Common myeloid progenitor, CD34-positive (primary cell): ENCODE data around the gene BTBD10.

ENCODE experiments used
- CTCF ChIA-PET: fragments of 350-600 bp; sonication (Branson Sonifier 250); formaldehyde crosslinking; loops from one replicate; lab custom pipeline; 2021; ENCODE audit warnings: antibody characterized with exemption; lab: Charles Lee
- POLR2A ChIA-PET: fragments of 350-600 bp; sonication (Branson Sonifier 250); formaldehyde crosslinking; loops from one replicate; lab custom pipeline; 2021; ENCODE audit warnings: antibody characterized with exemption; lab: Charles Lee
- DNase-seq, 3 donors: peaks; one replicate each; pipeline versions ENCODE4 v3.0.0 to v3.0.0-alpha.2; 2013
- H3K27ac ChIP-seq, 2 experiments: 1 replicate in 1 of 2; 2 replicates in 1 of 2; pipeline ENCODE4 v1.7.0; 2013; ENCODE audit warnings: inconsistent platforms in 2 of 2, low read length in 2 of 2, mild to moderate bottlenecking in 2 of 2, low read depth in 1 of 2, moderate library complexity in 1 of 2; ENCODE audit not compliant: severe bottlenecking in 2 of 2, insufficient read depth in 1 of 2, poor library complexity in 1 of 2
- H3K27me3 ChIP-seq, 5 experiments: replicated peaks in 2 of 5; 1 replicate in 3 of 5; 2 replicates in 2 of 5; pipeline versions ENCODE4 v1.6.1 to v1.7.0; 2013; ENCODE audit warnings: low read length in 4 of 5, mild to moderate bottlenecking in 2 of 5, moderate library complexity in 2 of 5, inconsistent platforms in 1 of 5; ENCODE audit not compliant: insufficient read depth in 5 of 5, control insufficient read depth in 4 of 5
- H3K36me3 ChIP-seq, 4 experiments: 1 replicate in 2 of 4; 2 replicates in 2 of 4; pipeline versions ENCODE4 v1.6.1 to v1.7.0; 2013; ENCODE audit warnings: low read length in 3 of 4, control low read depth in 1 of 4, mild to moderate bottlenecking in 1 of 4; ENCODE audit not compliant: control insufficient read depth in 4 of 4, insufficient read depth in 4 of 4
- H3K4me1 ChIP-seq, 4 experiments: 1 replicate in 3 of 4; 2 replicates in 1 of 4; pipeline versions ENCODE4 v1.6.1 to v1.7.1; 2013; ENCODE audit warnings: low read length in 3 of 4, mild to moderate bottlenecking in 3 of 4, control low read depth in 1 of 4, inconsistent platforms in 1 of 4, moderate library complexity in 1 of 4; ENCODE audit not compliant: control insufficient read depth in 4 of 4, insufficient read depth in 4 of 4; ENCODE audit errors: control extremely low read depth in 1 of 4
- H3K4me3 ChIP-seq, 7 experiments: 1 replicate in 4 of 7; 2 replicates in 3 of 7; pipeline versions ENCODE4 v1.5.1 to v1.7.0; 2013; ENCODE audit warnings: mild to moderate bottlenecking in 7 of 7, low read length in 6 of 7, moderate library complexity in 6 of 7, inconsistent platforms in 2 of 7, low read depth in 2 of 7, control low read depth in 1 of 7; ENCODE audit not compliant: insufficient read depth in 4 of 7, control insufficient read depth in 1 of 7; ENCODE audit errors: extremely low read depth in 1 of 7
- H3K9me3 ChIP-seq, 5 experiments: 1 replicate in 4 of 5; 2 replicates in 1 of 5; pipeline versions ENCODE4 v1.6.1 to v1.7.1; 2013; ENCODE audit warnings: low read length in 4 of 5, mild to moderate bottlenecking in 2 of 5, inconsistent platforms in 1 of 5, low read depth in 1 of 5, moderate library complexity in 1 of 5; ENCODE audit not compliant: control insufficient read depth in 4 of 5, insufficient read depth in 2 of 5; ENCODE audit errors: control extremely low read depth in 1 of 5
- WGBS: methylation state at CpG from one replicate; pipeline ENCODE4 v1.1.5; 2013; ENCODE audit not compliant: insufficient coverage; 5-methylcytosine and 5-hydroxymethylcytosine counted together

BTBD10 gene

DNA sequence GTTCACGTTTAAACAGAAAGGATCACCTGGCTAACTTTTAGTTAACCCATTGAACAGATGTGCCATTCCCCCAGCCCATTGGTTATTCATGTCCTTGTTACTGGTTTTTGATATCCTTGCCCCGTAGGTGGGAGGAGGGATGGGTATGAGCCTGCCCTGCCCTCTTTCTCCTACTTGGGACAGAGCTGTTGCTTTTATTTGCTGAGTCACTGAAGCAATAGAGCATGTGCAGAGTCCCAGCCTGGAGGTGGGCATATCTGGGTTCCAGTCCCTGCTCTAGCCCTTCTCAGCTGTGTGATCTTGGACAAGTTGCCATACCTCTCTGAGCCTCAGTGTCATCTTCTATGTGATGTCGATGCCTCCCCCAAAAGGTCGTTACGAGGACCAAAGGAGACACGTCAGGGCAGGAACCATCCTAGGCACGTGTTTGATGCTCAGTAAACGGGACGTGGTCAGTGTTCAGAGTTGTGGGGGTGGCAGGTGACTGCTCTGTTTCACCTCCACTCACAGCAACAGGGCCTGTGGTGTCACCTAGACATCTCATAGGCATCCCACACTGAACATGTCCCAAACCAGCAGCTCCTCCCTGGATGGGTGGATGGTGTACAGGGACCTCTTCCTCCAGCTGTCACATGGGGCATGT is 124.5 kb downstream of the BTBD10 start:
- WGBS: 70% methylated on average over 6 of the region's 9 CpGs
- no peaks in the 10 kb centered on the region for H3K27me3 ChIP-seq
- ChIA-PET CTCF (interaction anchor here (0.6 to 1.4 kb wide), 5 partner anchors 11 to 374 kb away, joined by 3 to 5 read pairs (median 4); no protein-coding TSS in a partner anchor), POLR2A (interaction anchor here (1.0 kb wide), 1 partner anchor 131 kb away, joined by 3 read pairs; no protein-coding TSS in a partner anchor)
- no peaks in the 10 kb centered on the region for H3K9me3 ChIP-seq
- peak in 2 of 3 donors; percentile 28 to 43 for DNase-seq
- no peak overlapping the region for H3K27ac ChIP-seq
- peaks cover 0 to 36% (median 29%) of the 10 kb centered on the region in 4 experiments for H3K4me1 ChIP-seq
- H3K4me3 ChIP-seq: peak overlapping the region in 4 of 7 experiments; percentile 46 to 73 (median 58)
- no peaks in the 10 kb centered on the region for H3K36me3 ChIP-seq

DNA sequence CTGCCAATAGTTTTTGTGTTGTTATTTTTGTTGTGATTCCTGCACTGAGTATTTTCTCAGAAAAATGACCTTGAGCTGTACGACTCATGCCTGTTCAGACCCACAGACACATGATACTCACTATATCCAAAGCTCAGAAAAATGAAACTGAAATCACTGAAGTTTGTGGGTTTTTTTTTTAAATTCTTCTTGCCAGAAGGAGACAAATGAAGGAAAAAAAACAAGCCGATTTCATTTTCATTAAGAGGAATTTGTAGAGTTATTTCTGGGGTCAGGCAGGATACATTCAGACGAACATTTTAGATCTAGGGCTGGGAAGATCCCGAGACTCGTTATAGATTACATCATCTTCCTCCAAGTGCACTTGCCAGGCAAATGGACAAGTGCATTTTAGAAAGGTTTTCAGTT is 125.0 kb downstream of the BTBD10 start:
- ChIA-PET CTCF (interaction anchor here (0.7 to 1.5 kb wide), 3 partner anchors 14 to 40 kb away, joined by 3 to 7 read pairs (median 4); no protein-coding TSS in a partner anchor), POLR2A (interaction anchor here (0.7 to 1.0 kb wide), 2 partner anchors 60 to 130 kb away, joined by 3 to 6 read pairs; partner anchors contain the start of gene BMAL1)
- DNase-seq: peak in 2 of 3 donors; percentile 58 to 63
- Histone ChIP-seq H3K27me3 (no peaks in the 10 kb centered on the region), H3K4me1 (peaks cover 0 to 41% (median 34%) of the 10 kb centered on the region in 4 experiments), H3K36me3 (no peaks in the 10 kb centered on the region), H3K27ac (no peak overlapping the region), H3K9me3 (no peaks in the 10 kb centered on the region), H3K4me3 (peak overlapping the region in 4 of 7 experiments; percentile 46 to 73 (median 58))
- WGBS: 3% methylated on average over 4 of the region's 5 CpGs
